Spleen (tissue), 7 donors: ENCODE data around the gene MT1HL1.

Experiments used
- CTCF ChIP-seq, 11 experiments: fragments of 200-600 bp in 7 of 11; fragments of 450-650 bp in 4 of 11; sonication (generic) in 4 of 11; IDR thresholded peaks in 8 of 11; conservative IDR thresholded peaks in 3 of 11; 1 replicate in 7 of 11; 2 replicates in 4 of 11; pipeline versions ENCODE4 v1.4.0 to v1.8.0; 2016 to 2021; ENCODE audit warnings: antibody characterized with exemption in 11 of 11, inconsistent platforms in 4 of 11, mild to moderate bottlenecking in 1 of 11
- POLR2A ChIP-seq, 3 donors: fragments of 450-650 bp; IDR thresholded peaks; one replicate each; pipeline ENCODE4 v1.5.1; 2017; ENCODE audit warnings: antibody characterized with exemption in 3 of 3, mild to moderate bottlenecking in 1 of 3
- donor health status: DM: no; HTN: no; CAD: no; lungs with moderate emphysema.
- donor health status: DM: no; HTN: no; CAD: no.
- donor health status: DM: no; HTN: no; CAD: no.

DNA sequence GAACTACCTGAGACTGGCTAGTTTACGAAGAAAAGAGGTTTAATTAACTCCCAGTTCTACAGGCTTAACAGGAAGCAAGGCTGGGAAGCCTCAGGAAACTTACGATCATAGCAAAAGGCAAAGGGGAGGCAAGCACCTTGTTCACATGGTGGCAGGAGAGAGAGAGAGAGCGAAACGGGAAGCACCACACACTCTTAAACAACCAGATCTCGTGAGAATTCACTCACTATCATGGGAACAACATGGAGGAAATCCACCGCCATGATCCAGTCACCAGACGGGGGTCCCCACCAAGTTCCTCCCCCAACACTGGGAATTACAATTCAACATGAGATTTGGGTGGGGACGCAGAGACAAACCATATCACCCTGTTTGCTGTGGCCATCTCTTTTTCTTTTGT, 11.8 kb downstream of the MT1HL1 start:
- TF ChIP-seq CTCF (IDR thresholded peaks at IDR 0.05 in 8 of 11, conservative IDR thresholded peaks at IDR 0.05 in 3 of 11) (no peak), POLR2A (IDR thresholded peaks at IDR 0.05) (no peak)
